Fibroblast of pulmonary artery (primary cell): ENCODE results near the gene PIK3R5.

Source experiments
- DNase-seq: peaks from one replicate; pipeline ENCODE4 v3.0.0-alpha.2; 2010; ENCODE audit warnings: low read depth
- H3K4me3 ChIP-seq: replicated peaks from 2 replicates; pipeline ENCODE4 v1.5.1; 2011; ENCODE audit warnings: low read depth, mild to moderate bottlenecking, control low read depth, low read length, moderate library complexity
- CTCF ChIP-seq: IDR thresholded peaks from 2 replicates; pipeline ENCODE4 v1.5.1; 2011; ENCODE audit warnings: mild to moderate bottlenecking, control low read depth, low read length, inconsistent platforms; ENCODE audit errors: missing control alignments

Gene PIK3R5

DNA sequence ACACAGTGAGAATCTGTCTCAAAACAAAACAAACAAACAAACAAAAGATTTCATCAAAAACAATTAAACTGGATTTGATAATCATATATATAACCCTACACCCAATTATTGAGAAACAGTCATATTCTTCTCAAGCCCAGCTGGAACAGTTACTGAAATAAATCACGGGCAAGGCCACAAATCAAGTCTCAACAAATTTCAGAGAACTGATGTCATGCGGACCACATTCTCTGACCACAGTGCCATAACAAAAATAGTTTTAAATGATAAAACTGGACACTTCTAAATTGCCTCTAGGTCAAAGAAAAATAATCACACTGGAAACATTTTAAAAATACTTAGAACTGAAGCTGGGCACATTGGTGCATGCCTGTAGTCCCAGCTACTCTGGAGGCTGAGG is 15.9 kb upstream of the PIK3R5 start:
- DNase-seq = no peak
- TF ChIP-seq CTCF = no peak
- H3K4me3 ChIP-seq = no peak overlapping the region

DNA sequence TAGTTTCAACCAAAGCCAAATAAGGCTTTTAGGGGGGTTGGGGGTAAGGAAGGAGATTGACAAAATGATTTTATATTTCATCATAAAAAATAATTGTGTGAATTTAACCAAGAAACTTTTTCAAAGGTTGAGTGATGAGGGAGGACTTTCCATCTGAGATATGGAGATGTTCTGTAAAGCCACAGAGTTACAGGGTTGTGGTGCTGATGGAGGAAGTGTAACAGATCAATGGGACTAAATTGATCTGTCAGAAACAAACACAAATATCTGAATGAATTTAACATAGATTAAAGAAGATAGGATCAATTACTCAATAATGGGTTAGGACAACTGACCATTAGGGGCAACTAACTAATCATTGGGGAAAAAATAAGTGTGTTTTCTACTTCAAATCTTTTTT is 14.2 kb upstream of the PIK3R5 start:
- DNase-seq = no peak
- H3K4me3 ChIP-seq = no peak overlapping the region
- no peak for TF ChIP-seq CTCF

DNA sequence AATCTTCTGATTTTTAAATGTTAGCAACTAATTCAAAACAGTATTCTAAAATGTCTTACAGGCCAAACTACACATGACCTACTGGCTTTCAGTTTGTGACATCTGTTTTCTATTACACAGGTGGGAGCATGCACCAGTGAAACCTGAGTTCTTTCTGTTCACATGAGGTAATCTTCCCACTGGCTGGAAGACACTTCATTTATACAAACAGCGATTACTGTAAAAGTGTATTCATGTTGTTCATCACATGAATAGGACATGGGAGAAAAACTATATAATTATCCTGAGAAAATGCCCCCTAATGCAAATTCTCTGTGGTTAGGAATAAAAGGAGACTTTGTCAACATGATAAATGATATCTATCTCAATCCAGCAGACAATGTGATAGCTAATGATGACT is 11.1 kb upstream of the PIK3R5 start:
- no peak overlapping the region for H3K4me3 ChIP-seq
- TF ChIP-seq CTCF = no peak
- no peak for DNase-seq

DNA sequence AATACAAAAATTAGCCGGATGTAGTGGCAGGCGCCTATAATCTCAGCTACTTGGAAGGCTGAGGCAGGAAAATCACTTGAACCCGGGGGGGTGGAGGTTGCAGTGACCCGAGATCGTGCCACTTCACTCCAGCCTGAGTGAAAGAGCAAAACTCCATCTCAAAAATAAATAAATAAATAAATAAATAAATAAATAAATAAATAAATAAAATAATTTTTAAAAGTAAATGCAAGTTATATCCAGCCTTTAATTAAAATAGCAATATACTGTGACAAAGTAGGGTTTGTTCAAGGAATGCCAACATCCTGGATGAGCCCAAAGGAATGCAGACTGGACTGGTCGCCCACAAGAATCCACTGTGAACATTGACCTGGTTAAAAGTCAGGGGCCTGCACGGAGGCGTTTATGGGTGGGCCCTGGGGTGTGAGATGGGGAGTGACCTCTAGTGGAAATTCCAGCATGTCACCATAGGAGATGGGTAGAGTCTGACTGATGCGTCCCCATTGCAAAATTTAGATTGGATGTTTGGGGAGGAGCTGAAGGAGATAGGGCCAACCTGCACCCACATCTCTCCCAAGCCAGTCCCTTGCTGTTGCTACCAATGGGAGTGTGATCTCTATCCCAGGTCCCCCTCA is 9.7 kb upstream of the PIK3R5 start:
- no peak for DNase-seq
- TF ChIP-seq CTCF = no peak
- no peak overlapping the region for H3K4me3 ChIP-seq

- TF ChIP-seq CTCF = no peak
- DNase-seq = no peak
- no peak overlapping the region for H3K4me3 ChIP-seq
Measured at GRCh38 chr17:8969901-8970300, 4.4 kb upstream of the PIK3R5 start.

DNA sequence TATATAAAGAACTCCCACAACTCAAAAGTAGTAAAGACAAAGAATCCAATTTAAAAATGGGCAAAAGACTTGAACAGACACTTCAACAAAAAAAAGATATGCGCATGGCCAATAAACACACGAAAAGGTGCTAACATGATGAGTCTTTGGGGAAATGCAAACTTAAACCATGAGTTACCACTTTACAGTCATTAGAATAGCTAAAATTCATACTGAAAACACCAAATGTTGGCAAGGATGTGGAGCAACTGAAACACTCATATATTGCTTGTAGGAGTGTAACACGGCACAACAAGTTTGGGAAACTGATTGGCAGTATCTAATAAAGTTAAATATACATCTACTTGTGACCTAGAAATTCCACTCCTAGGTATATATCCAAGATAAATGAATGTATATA is 3.0 kb upstream of the PIK3R5 start:
- no peak overlapping the region for H3K4me3 ChIP-seq
- no peak for DNase-seq
- TF ChIP-seq CTCF = no peak

DNA sequence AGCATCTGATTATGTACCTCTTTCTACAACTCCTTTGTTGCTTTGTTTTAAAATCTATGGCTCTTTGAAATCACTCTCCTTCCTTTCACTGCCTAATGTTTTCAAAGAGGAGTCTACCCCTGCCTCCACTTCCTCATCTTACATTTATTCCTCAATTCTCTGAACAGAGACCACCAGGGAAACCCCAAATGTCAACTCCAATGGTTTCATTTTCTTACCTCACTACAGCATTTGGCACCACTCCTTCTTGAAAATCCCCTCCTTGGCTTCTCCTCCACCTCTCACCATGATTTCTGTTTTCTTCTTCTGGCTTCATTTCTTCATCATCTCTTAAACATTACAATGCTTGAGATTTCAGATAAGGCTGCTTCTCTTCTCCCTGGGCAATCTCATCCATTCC is 2.4 kb upstream of the PIK3R5 start:
- TF ChIP-seq CTCF = no peak
- no peak overlapping the region for H3K4me3 ChIP-seq
- DNase-seq = no peak
